GM21423 (cell line): ENCODE measurements around the gene CFLAR.
"Not testable (repeated sequence)": the region's sequence is repeated elsewhere in the genome, so short reads cannot be mapped to it uniquely, and the experiment has no call there.

Source experiments
- ATAC-seq: cut with Tn5 transposase; IDR thresholded peaks from one replicate; pipeline ENCODE4 v1.9.1; 2021; ENCODE audit warnings: mild to moderate bottlenecking, moderate library complexity; ENCODE audit not compliant: unreplicated experiment

Gene CFLAR

GRCh38 chr2:201116115-201116958 lies at the start of gene CFLAR:
Gene CFLAR, plus strand, starts transcription at chr2:201116164. Its CDS starts 13,702 bp downstream, at chr2:201129866.
- peak; percentile 34 for ATAC-seq

- peak; percentile 16 for ATAC-seq
Observed at GRCh38 chr2:201070948-201071478, 45.0 kb upstream of the CFLAR start.

GRCh38 chr2:201071479-201072200 lies 44.3 kb upstream of the CFLAR start, which contains the start of the genes HYCC2 and NDUFB3:
Gene HYCC2, minus strand, starts transcription at chr2:201071671. Its CDS starts 47,662 bp downstream, at chr2:201024009.
Gene NDUFB3, plus strand, starts transcription at chr2:201072001. Its CDS starts 6,882 bp downstream, at chr2:201078883.
- peak; percentile 97 for ATAC-seq

- no peak for ATAC-seq
Observed at GRCh38 chr2:201072201-201072530, 43.8 kb upstream of the CFLAR start.

GRCh38 chr2:201073071-201073470 lies 42.9 kb upstream of the CFLAR start:
- ATAC-seq: no peak

GRCh38 chr2:201074996-201075395 lies 41.0 kb upstream of the CFLAR start:
- ATAC-seq: no peak

- ATAC-seq: no peak
Observed at GRCh38 chr2:201084863-201085262, 31.1 kb upstream of the CFLAR start.

GRCh38 chr2:201090574-201090973 lies 25.4 kb upstream of the CFLAR start:
- ATAC-seq: no peak

GRCh38 chr2:201093573-201093972 lies 22.4 kb upstream of the CFLAR start:
- no peak for ATAC-seq

- ATAC-seq: no peak
Observed at GRCh38 chr2:201100497-201100896, 15.5 kb upstream of the CFLAR start.

- no peak for ATAC-seq
Observed at GRCh38 chr2:201105759-201106158, 10.2 kb upstream of the CFLAR start.

GRCh38 chr2:201107624-201108023 lies 8.3 kb upstream of the CFLAR start:
- no peak for ATAC-seq

GRCh38 chr2:201108341-201108740 lies 7.6 kb upstream of the CFLAR start:
- ATAC-seq: no peak

GRCh38 chr2:201109186-201109585 lies 6.8 kb upstream of the CFLAR start:
- no peak for ATAC-seq

GRCh38 chr2:201110615-201111014 lies 5.3 kb upstream of the CFLAR start:
- no peak for ATAC-seq

- no peak for ATAC-seq
Observed at GRCh38 chr2:201111096-201111495, 4.9 kb upstream of the CFLAR start.

- no peak for ATAC-seq
Observed at GRCh38 chr2:201114350-201114749, 1.6 kb upstream of the CFLAR start.

- no peak for ATAC-seq
Observed at GRCh38 chr2:201114846-201115245, 1.1 kb upstream of the CFLAR start.

- no peak for ATAC-seq
Observed at GRCh38 chr2:201116959-201117734, 1.2 kb downstream of the CFLAR start.

GRCh38 chr2:201117735-201118094 lies 1.8 kb downstream of the CFLAR start:
- ATAC-seq: not testable (repeated sequence)
